Gastroesophageal sphincter (tissue), 3 donors: ENCODE data around the gene RND1.

ENCODE experiments used
- CTCF ChIP-seq, 4 experiments: fragments of 200-600 bp in 2 of 4; fragments of 450-650 bp in 2 of 4; sonication (generic) in 1 of 4; IDR thresholded peaks; one replicate each; pipeline ENCODE4 v1.5.1; 2017 to 2019; ENCODE audit warnings: antibody characterized with exemption in 4 of 4, mild to moderate bottlenecking in 2 of 4, moderate library complexity in 2 of 4
- POLR2A ChIP-seq, 2 donors: fragments of 450-650 bp; IDR thresholded peaks; one replicate each; pipeline ENCODE4 v1.6.1; 2017; ENCODE audit warnings: antibody characterized with exemption in 2 of 2, mild to moderate bottlenecking in 2 of 2, moderate library complexity in 1 of 2
- POLR2AphosphoS5 ChIP-seq: sonication (generic); formaldehyde crosslinking; IDR thresholded peaks from one replicate; pipeline ENCODE4 v1.6.1; 2017; ENCODE audit warnings: antibody characterized with exemption

DNA sequence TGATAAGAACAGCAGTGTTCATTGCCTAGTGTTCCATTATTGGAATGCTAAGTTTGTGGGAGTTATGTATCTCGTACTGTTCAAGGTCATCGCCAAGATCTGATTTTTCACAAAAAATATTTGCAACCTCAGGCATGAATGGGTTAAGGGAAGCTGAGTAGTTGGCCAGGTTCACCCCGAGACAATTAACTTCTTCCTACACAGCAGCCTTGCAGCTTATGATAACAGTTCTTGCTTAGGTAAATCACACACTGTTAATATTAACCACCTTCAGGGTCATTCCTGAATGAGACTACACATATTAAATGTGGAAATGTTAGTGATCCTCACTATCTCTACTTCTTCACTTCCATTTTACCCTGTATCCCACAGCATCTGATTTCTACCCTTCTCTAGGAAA is 41.6 kb upstream of the RND1 start:
- TF ChIP-seq POLR2AphosphoS5 (no peak), CTCF (IDR thresholded peaks at IDR 0.05) (no peak), POLR2A (IDR thresholded peaks at IDR 0.05) (no peak)
